ENCODE measurements around the gene LRRK1. TPM values are rescaled to one million over a fixed set of nuclear protein-coding genes. Genes with fewer than 3 reads are reported as not detected.
"Not testable (repeated sequence)": the region's sequence is repeated elsewhere in the genome, so short reads cannot be mapped to it uniquely, and the experiment has no call there.

The LRRK1 gene
- total RNA-seq, 4 donors from 2014 or later, result 52.7 to 107 (median 82.7) TPM

DNA sequence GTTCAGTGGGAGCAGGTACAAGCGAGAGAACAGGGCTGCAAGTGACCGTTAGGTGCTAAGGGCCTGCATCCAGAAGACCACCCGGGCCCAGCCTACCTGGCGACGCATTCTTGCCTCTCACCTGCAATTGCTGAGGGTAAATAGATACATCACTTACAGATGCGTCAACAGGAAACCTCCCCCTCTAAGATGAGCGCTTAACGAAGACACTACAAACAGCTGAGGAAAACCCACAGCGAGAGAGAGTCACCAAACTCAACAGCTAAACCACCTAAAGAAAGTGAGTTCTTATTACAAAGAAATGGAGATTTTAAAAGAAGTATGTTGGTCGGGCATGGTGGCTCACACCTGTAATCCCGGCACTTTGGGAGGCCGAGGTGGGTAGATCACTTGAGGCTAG lies 174.8 kb downstream of the LRRK1 start:
- intact Hi-C loops (cut with DNase I; ENCODE audit: low total_unique reads) (no loop called here), in situ Hi-C loops (cut with MboI; ENCODE audit: low pct_ligation_motif_present in 1 of 4, low pct_unique_long_range_greater_than_20kb in 1 of 4, low sequenced_read_pairs in 3 of 4) (loop anchor here in 2 of 4 donors (5.0 to 10.0 kb wide), 2 partner anchors 163 to 171 kb away; no protein-coding TSS in a partner anchor)
- Histone ChIP-seq H3K36me3 (no peaks in the 10 kb centered on the region), H3K4me1 (peaks cover 0 to 7% (median 2%) of the 10 kb centered on the region in 4 donors), H3K27ac (no peak overlapping the region), H3K27me3 (no peaks in the 10 kb centered on the region), H3K9me3 (no peaks in the 10 kb centered on the region), H3K4me3 (no peak overlapping the region)
- WGBS, 2 donors (ENCODE audit: low coverage in 1 of 2), result 90% methylated on average over 12 of the region's 12 CpGs; no CpG with 5 or more reads in 1 of the 2 donors
- TF ChIP-seq, protein P1, sequence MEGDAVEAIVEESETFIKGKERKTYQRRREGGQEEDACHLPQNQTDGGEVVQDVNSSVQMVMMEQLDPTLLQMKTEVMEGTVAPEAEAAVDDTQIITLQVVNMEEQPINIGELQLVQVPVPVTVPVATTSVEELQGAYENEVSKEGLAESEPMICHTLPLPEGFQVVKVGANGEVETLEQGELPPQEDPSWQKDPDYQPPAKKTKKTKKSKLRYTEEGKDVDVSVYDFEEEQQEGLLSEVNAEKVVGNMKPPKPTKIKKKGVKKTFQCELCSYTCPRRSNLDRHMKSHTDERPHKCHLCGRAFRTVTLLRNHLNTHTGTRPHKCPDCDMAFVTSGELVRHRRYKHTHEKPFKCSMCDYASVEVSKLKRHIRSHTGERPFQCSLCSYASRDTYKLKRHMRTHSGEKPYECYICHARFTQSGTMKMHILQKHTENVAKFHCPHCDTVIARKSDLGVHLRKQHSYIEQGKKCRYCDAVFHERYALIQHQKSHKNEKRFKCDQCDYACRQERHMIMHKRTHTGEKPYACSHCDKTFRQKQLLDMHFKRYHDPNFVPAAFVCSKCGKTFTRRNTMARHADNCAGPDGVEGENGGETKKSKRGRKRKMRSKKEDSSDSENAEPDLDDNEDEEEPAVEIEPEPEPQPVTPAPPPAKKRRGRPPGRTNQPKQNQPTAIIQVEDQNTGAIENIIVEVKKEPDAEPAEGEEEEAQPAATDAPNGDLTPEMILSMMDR (IDR thresholded peaks at IDR 0.05), result no peak
- TF ChIP-seq POLR2A (IDR thresholded peaks at IDR 0.05), result no peak
- DNase-seq, result no peak

DNA sequence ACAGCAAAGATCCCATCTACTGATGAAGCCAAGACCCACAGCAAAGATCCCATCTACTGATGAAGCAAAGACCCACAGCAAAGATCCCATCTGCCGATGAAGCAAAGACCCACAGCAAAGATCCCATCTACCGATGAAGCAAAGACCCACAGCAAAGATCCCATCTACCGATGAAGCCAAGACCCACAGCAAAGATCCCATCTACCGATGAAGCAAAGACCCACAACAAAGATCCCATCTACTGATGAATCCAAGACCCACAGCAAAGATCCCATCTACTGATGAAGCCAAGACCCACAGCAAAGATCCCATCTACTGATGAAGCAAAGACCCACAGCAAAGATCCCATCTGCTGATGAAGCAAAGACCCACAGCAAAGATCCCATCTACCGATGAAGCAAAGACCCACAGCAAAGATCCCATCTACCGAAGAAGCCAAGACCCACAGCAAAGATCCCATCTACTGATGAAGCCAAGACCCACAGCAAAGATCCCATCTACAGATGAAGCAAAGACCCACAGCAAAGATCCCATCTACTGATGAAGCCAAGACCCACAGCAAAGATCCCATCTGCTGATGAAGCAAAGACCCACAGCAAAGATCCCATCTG lies 176.7 kb downstream of the LRRK1 start:
- intact Hi-C loops (cut with DNase I; ENCODE audit: low total_unique reads), result not testable (repeated sequence)
- in situ Hi-C loops (cut with MboI; ENCODE audit: low pct_ligation_motif_present in 1 of 4, low pct_unique_long_range_greater_than_20kb in 1 of 4, low sequenced_read_pairs in 3 of 4), result loop anchor here in 1 of 4 donors (10.0 kb wide), 1 partner anchor 169 kb away; no protein-coding TSS in a partner anchor

DNA sequence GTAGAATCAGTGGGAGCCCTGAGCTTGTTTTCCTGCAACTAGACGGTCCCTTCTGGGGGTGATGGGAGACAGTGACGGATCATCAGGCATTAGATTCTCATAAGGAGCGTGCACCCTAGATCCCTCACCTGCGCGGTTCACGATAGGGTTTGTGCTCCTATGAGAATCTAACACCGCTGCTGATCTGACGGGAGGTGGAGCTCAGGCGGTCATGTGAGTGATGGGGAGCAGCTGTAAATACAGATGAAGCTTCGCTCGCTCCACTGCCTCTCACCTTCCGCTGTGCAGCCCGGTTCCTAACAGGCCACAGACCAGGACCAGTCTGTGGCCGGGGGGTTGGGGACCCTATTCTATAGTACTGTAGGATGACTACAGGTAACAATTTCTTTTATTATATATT lies 178.0 kb downstream of the LRRK1 start:
- Histone ChIP-seq H3K27ac (no peak overlapping the region), H3K4me3 (no peak overlapping the region), H3K27me3 (no peaks in the 10 kb centered on the region), H3K9me3 (no peaks in the 10 kb centered on the region), H3K4me1 (peaks cover 0 to under 1% (median 0%) of the 10 kb centered on the region in 4 donors), H3K36me3 (no peaks in the 10 kb centered on the region)
- 88 to 91% methylated on average over 4 to 14 of the region's 14 CpGs for WGBS, 2 donors (ENCODE audit: low coverage in 1 of 2)
- DNase-seq, result no peak
- in situ Hi-C loops (cut with MboI; ENCODE audit: low pct_ligation_motif_present in 1 of 4, low pct_unique_long_range_greater_than_20kb in 1 of 4, low sequenced_read_pairs in 3 of 4) (loop anchor here in 1 of 4 donors (10.0 kb wide), 1 partner anchor 168 kb away; no protein-coding TSS in a partner anchor), intact Hi-C loops (cut with DNase I; ENCODE audit: low total_unique reads) (no loop called here)
- TF ChIP-seq POLR2A (IDR thresholded peaks at IDR 0.05), result no peak

More for the DNA sequence above, 176.7 kb downstream of the LRRK1 start:
- not testable (repeated sequence) for H3K36me3 ChIP-seq, H3K27ac ChIP-seq, H3K27me3 ChIP-seq, H3K4me3 ChIP-seq, H3K9me3 ChIP-seq, DNase-seq, H3K4me1 ChIP-seq
- WGBS, 2 donors (ENCODE audit: low coverage in 1 of 2), result 80 to 95% methylated on average over 1 to 6 of the region's 6 CpGs

DNA sequence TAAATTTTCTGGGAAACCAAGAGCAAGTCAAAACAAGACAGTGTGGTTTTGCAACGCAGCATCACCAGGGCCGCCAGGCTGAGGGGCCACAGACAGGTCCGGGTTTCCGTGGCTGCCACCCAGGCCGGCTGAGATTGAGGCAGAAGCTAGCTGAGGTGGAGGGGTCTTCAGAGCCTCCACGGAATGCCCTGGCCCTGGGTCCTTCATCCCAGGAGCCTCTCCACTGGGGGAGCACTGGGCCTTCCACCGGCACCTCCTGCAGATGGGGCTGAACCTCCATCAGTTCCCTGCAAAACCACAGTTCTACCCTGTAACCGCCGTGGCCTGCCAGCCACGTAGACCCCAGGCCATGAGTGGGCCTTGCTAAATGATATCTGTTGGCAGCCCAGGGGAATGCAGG lies 180.0 kb downstream of the LRRK1 start:
- Histone ChIP-seq H3K4me1 (no peaks in the 10 kb centered on the region), H3K4me3 (no peak overlapping the region), H3K9me3 (no peaks in the 10 kb centered on the region), H3K36me3 (no peaks in the 10 kb centered on the region), H3K27me3 (no peaks in the 10 kb centered on the region), H3K27ac (no peak overlapping the region)
- in situ Hi-C loops (cut with MboI; ENCODE audit: low pct_ligation_motif_present in 1 of 4, low pct_unique_long_range_greater_than_20kb in 1 of 4, low sequenced_read_pairs in 3 of 4) (loop anchor here in 1 of 4 donors (10.0 kb wide), 1 partner anchor 166 kb away; no protein-coding TSS in a partner anchor), intact Hi-C loops (cut with DNase I; ENCODE audit: low total_unique reads) (no loop called here)
- no peak for DNase-seq
- TF ChIP-seq POLR2A (IDR thresholded peaks at IDR 0.05) (no peak), EP300 (IDR thresholded peaks at IDR 0.05; ENCODE audit: low read depth) (no peak), POLR2AphosphoS5 (IDR thresholded peaks at IDR 0.05) (no peak)
- TF ChIP-seq, protein P1 (IDR thresholded peaks at IDR 0.05), result no peak
- 68 to 93% methylated on average over 5 to 9 of the region's 10 CpGs for WGBS, 2 donors (ENCODE audit: low coverage in 1 of 2)

DNA sequence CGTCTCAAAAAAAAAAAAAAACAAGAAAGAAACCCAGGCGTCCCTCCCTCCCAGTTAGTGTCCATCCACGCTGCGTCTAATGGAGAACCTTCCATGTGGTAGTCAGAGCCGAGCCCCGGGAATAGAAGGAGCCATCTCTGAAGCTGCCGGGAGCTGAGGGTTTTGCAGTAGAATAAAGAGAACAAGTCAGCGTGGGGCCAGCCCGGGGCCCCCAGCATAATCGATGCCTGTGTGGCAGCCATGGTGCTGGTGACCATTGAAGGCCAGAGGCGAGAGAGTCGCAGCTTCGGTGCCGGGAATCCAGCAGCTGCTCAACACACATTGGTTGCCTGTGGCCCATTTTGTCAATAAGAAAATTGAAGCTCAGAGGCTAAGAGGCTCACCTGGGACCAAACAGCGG lies 181.0 kb downstream of the LRRK1 start:
- H3K27ac ChIP-seq, result no peak overlapping the region
- no peak for TF ChIP-seq POLR2A (IDR thresholded peaks at IDR 0.05)
- TF ChIP-seq, protein P1 (IDR thresholded peaks at IDR 0.05), result no peak
- no peak for TF ChIP-seq POLR2AphosphoS5 (IDR thresholded peaks at IDR 0.05)
- no peak for TF ChIP-seq EP300 (IDR thresholded peaks at IDR 0.05; ENCODE audit: low read depth)
- DNase-seq, result no peak
- no peaks in the 10 kb centered on the region for H3K4me1 ChIP-seq
- WGBS, 2 donors (ENCODE audit: low coverage in 1 of 2), result 97% methylated on average over 15 of the region's 15 CpGs; no CpG with 5 or more reads in 1 of the 2 donors
- H3K27me3 ChIP-seq, result no peaks in the 10 kb centered on the region
- no peaks in the 10 kb centered on the region for H3K36me3 ChIP-seq
- H3K4me3 ChIP-seq, result no peak overlapping the region
- intact Hi-C loops (cut with DNase I; ENCODE audit: low total_unique reads) (no loop called here), in situ Hi-C loops (cut with MboI; ENCODE audit: low pct_ligation_motif_present in 1 of 4, low pct_unique_long_range_greater_than_20kb in 1 of 4, low sequenced_read_pairs in 3 of 4) (loop anchor here in 1 of 4 donors (10.0 kb wide), 1 partner anchor 165 kb away; no protein-coding TSS in a partner anchor)
- H3K9me3 ChIP-seq, result no peaks in the 10 kb centered on the region

All from transverse colon (tissue), 4 donors.